A673 (cell line): ENCODE data around the gene SHROOM3. TPM values are rescaled to one million over a fixed set of nuclear protein-coding genes. Genes with fewer than 3 reads are reported as not detected.
"Not testable (repeated sequence)": the region's sequence is repeated elsewhere in the genome, so short reads cannot be mapped to it uniquely, and the experiment has no call there.

ENCODE experiments used
- BruUV-seq: library from RNA; stranded (reverse); fragments of 400-500 nt; replicated peaks from 2 replicates; lab custom pipeline; 2021; lab: Mats Ljungman, UMichigan
- CTCF ChIA-PET: fragments of 300-600 bp; sonication (Branson Sonifier 250); formaldehyde crosslinking; loops from one replicate; lab custom pipeline; 2022; ENCODE audit warnings: antibody characterized with exemption; lab: Charles Lee
- POLR2A ChIA-PET: fragments of 300-600 bp; sonication (Branson Sonifier 250); formaldehyde crosslinking; loops from one replicate; lab custom pipeline; 2022; ENCODE audit warnings: antibody characterized with exemption; ENCODE audit not compliant: low non-redundant PET; lab: Charles Lee
- DNase-seq: peaks from one replicate; pipeline ENCODE4 v3.0.0-alpha.2; 2015; ENCODE audit warnings: low spot score
- H3K27ac ChIP-seq: fragments of 200-600 bp; sonication (generic); 2 replicates; pipeline ENCODE4 v1.5.1; 2016; ENCODE audit warnings: mixed run types, low read depth, mild to moderate bottlenecking, mixed read lengths, antibody characterized with exemption, low read length; ENCODE audit not compliant: poor library complexity, severe bottlenecking
- H3K27me3 ChIP-seq: fragments of 200-600 bp; sonication (generic); replicated peaks from 2 replicates; pipeline ENCODE4 v1.6.1; 2017; ENCODE audit warnings: mixed run types, low read depth, mild to moderate bottlenecking, mixed read lengths, antibody characterized with exemption, low read length; ENCODE audit not compliant: insufficient read depth, poor library complexity
- H3K36me3 ChIP-seq: fragments of 200-600 bp; sonication (generic); 2 replicates; pipeline ENCODE4 v1.6.1; 2016; ENCODE audit warnings: mixed run types, mild to moderate bottlenecking, mixed read lengths, antibody characterized with exemption, low read length; ENCODE audit not compliant: insufficient read depth, poor library complexity, severe bottlenecking
- H3K4me1 ChIP-seq: fragments of 200-600 bp; sonication (generic); 2 replicates; pipeline ENCODE4 v1.6.1; 2017; ENCODE audit warnings: mixed run types, mild to moderate bottlenecking, mixed read lengths, antibody characterized with exemption, low read length; ENCODE audit not compliant: insufficient read depth, poor library complexity, severe bottlenecking
- H3K4me3 ChIP-seq: fragments of 200-600 bp; sonication (generic); 2 replicates; pipeline ENCODE4 v1.5.1; 2016; ENCODE audit warnings: low read depth, mixed run types, mild to moderate bottlenecking, mixed read lengths, low read length; ENCODE audit not compliant: poor library complexity, severe bottlenecking
- H3K9me3 ChIP-seq: fragments of 200-600 bp; sonication (generic); 2 replicates; pipeline ENCODE4 v1.6.1; 2016; ENCODE audit warnings: mixed run types, low read depth, mild to moderate bottlenecking, mixed read lengths, antibody characterized with exemption, low read length; ENCODE audit not compliant: poor library complexity, severe bottlenecking
- CTCF ChIP-seq: fragments of 300-800, 200-600 bp; sonication (generic); conservative IDR thresholded peaks from 2 replicates; pipeline ENCODE4 v1.5.1; 2017; ENCODE audit warnings: low read depth, mild to moderate bottlenecking, antibody characterized with exemption, low read length, moderate library complexity, mixed read lengths
- EZH2 ChIP-seq: fragments of 200-600 bp; sonication (generic); IDR thresholded peaks from 2 replicates; pipeline ENCODE4 v1.6.1; 2017; ENCODE audit warnings: borderline replicate concordance, low read depth, mild to moderate bottlenecking, mixed read lengths, antibody characterized with exemption, low read length; ENCODE audit not compliant: poor library complexity, severe bottlenecking
- intact Hi-C: fragments of 100-400 bp; cut with micrococcal nuclease; formaldehyde crosslinking; loops from one replicate; pipeline ENCODE4 v1.10.0; 2022; ENCODE audit not compliant: unreplicated experiment
- total RNA-seq: library from RNA; stranded (reverse); gene quantifications from 2 replicates; pipeline ENCODE4 v1.2.3, GENCODE V29; 2021

Gene SHROOM3
- total RNA-seq, 1 experiment from 2014 or later, result 9.3 TPM

- no TSS peak for BruUV-seq
- CTCF ChIA-PET, result no interaction called here
- no peaks in the 10 kb centered on the region for H3K9me3 ChIP-seq
- intact Hi-C loops, result no loop called here
- POLR2A ChIA-PET, result no interaction called here
- no peaks in the 10 kb centered on the region for H3K36me3 ChIP-seq
- DNase-seq, result no peak
- no peaks in the 10 kb centered on the region for H3K27me3 ChIP-seq
- no peak overlapping the region for H3K27ac ChIP-seq
- no peak overlapping the region for H3K4me3 ChIP-seq
- H3K4me1 ChIP-seq, result peaks cover 18% of the 10 kb centered on the region
- TF ChIP-seq CTCF (no peak), EZH2 (no peak)
Measured at GRCh38 chr4:76726176-76726575, 291.1 kb downstream of the SHROOM3 start.

DNA sequence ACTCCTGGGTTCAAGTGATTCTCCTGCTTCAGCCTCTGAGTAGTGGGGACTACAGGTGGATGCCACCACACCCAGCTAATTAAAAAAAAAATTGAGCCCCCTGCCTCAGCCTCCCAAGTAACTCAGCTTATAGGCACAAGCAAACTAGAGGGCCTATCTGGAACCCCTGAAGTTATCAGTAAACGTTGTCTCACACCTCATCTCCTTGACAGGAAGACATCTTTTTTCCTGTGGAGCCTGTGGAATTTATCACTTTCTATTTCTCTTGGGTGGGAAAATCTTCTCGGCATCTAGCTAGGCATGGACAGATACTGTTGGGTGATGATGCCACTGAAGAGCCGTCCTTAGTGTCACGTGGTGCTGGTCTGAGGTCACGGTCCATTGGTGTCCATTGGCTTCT, 291.6 kb downstream of the SHROOM3 start:
- DNase-seq, result no peak
- POLR2A ChIA-PET, result no interaction called here
- Histone ChIP-seq H3K36me3 (no peaks in the 10 kb centered on the region), H3K9me3 (no peaks in the 10 kb centered on the region), H3K4me1 (peaks cover 18% of the 10 kb centered on the region), H3K27me3 (no peaks in the 10 kb centered on the region), H3K4me3 (no peak overlapping the region), H3K27ac (no peak overlapping the region)
- CTCF ChIA-PET, result no interaction called here
- intact Hi-C loops, result no loop called here
- TF ChIP-seq EZH2 (no peak), CTCF (no peak)
- no TSS peak for BruUV-seq

GRCh38 chr4:76727934-76728333, 292.9 kb downstream of the SHROOM3 start:
- BruUV-seq, DNase-seq, H3K27ac ChIP-seq, intact Hi-C loops, H3K36me3 ChIP-seq, H3K27me3 ChIP-seq, CTCF ChIA-PET, H3K9me3 ChIP-seq, H3K4me3 ChIP-seq, POLR2A ChIA-PET: not testable (repeated sequence)
- H3K4me1 ChIP-seq, result peaks cover 18% of the 10 kb centered on the region

DNA sequence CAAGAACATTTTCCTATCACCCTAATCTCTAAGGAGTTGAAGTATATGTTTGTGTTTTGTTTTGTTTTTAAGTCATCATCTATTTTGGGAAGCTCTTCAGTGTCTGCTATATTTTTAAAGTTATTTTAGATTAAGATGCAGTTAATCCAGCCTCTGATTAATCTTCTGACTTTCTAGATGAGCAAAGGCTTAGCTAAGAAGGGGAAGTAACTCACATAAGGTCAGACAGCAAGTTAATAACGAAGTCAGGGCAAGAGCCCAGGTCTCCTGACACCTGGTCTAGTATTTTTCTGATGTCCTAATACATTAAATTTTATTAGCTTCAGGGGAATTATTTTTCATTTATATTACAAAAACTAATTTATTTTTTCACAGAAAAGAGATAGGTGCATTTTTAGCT, 294.4 kb downstream of the SHROOM3 start:
- Histone ChIP-seq H3K27me3 (no peaks in the 10 kb centered on the region), H3K36me3 (no peaks in the 10 kb centered on the region), H3K9me3 (no peaks in the 10 kb centered on the region), H3K4me1 (peaks cover 7% of the 10 kb centered on the region), H3K27ac (no peak overlapping the region), H3K4me3 (no peak overlapping the region)
- no peak for DNase-seq
- no TSS peak for BruUV-seq
- ChIA-PET CTCF (no interaction called here), POLR2A (interaction anchor here (0.7 kb wide), 1 partner anchor 135 kb away, joined by 7 read pairs; no protein-coding TSS in a partner anchor)
- intact Hi-C loops, result no loop called here
- TF ChIP-seq EZH2, result no peak
- no peak for TF ChIP-seq CTCF
